ENCODE measurements around the gene GRIPAP1.

The GRIPAP1 gene

DNA sequence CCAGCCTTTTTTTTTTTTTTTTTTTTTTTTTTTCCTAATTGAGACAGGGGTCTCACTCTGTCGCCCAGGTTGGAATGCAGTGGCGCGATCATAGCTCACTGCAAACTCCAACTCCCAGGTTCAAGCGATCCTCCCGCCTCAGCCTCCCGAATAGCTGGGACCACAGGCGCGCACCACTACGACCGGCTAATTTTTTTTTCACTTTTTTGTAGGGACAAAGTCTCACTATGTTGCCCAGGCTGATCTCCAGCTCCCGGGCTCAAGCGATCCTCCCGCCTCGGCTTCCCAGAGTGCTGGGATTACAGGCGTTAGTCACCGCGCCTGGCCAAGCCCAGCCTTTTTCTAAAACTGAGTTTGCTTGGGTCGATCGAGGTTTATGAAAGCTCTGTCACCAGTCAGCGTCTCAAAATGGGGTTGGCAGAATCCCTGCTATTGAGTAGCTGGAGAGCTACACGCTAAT is 43.4 kb downstream of the GRIPAP1 start:
- no peak for DNase-seq

- peak; percentile 90 for DNase-seq
Observed at GRCh38 chrX:48957827-48958634, 44.0 kb downstream of the GRIPAP1 start.

- DNase-seq: peak; percentile 72
Observed at GRCh38 chrX:48957477-48957826, 44.6 kb downstream of the GRIPAP1 start, which contains the start of gene OTUD5. Gene OTUD5 (minus strand): TSS chrX:48957607. CDS start chrX:48957570, 37 bp downstream.

- DNase-seq: no peak
Observed at GRCh38 chrX:48956728-48957414, 45.2 kb downstream of the GRIPAP1 start.

DNA sequence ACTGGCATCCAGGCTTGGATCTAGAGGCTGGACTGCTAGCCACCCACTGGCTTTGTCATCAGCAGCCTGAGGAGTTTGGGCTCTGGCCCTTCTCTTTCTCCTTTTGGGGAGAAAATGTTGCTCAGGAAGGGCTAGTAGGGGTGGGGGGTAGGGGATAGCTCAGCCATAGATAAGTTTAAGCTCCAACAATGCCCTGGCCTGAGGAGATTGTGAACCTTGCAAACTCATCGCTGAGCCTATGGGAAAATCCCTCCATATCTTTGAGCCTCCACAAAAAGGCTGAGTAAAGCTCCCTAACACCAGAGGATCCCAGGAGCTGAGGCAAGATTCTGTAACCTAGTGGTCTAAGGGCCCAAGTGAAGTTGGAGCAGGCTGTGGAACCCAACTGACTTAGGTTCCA is 53.5 kb downstream of the GRIPAP1 start:
- no peak for DNase-seq

GRCh38 chrX:48945517-48946348 is 56.3 kb downstream of the GRIPAP1 start:
- peak; percentile 9 for DNase-seq

DNA sequence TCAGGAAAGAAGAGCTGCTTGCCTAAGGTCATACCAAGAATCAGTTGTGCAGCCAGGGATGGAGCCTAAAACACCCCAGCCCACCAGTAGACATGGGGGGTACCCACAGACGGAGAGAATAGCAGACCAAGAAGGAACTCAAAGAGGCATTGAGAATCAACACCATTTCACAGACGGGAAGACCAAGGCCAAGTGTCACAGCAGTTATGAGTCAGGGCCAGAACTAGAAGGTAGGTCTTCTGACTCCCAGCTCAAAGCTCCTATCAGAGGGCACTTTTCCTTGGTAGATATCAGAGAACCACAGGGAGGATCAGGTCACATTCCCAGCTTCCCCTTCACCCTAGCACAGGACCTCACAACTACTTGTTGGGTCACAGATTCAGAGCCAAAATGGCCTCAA is 59.2 kb downstream of the GRIPAP1 start:
- DNase-seq: no peak

- DNase-seq: no peak
Observed at GRCh38 chrX:48940404-48940955, 61.6 kb downstream of the GRIPAP1 start.

GRCh38 chrX:48939524-48940228 is 62.4 kb downstream of the GRIPAP1 start:
- DNase-seq: no peak

GRCh38 chrX:48938721-48939425 is 63.2 kb downstream of the GRIPAP1 start:
- no peak for DNase-seq

DNA sequence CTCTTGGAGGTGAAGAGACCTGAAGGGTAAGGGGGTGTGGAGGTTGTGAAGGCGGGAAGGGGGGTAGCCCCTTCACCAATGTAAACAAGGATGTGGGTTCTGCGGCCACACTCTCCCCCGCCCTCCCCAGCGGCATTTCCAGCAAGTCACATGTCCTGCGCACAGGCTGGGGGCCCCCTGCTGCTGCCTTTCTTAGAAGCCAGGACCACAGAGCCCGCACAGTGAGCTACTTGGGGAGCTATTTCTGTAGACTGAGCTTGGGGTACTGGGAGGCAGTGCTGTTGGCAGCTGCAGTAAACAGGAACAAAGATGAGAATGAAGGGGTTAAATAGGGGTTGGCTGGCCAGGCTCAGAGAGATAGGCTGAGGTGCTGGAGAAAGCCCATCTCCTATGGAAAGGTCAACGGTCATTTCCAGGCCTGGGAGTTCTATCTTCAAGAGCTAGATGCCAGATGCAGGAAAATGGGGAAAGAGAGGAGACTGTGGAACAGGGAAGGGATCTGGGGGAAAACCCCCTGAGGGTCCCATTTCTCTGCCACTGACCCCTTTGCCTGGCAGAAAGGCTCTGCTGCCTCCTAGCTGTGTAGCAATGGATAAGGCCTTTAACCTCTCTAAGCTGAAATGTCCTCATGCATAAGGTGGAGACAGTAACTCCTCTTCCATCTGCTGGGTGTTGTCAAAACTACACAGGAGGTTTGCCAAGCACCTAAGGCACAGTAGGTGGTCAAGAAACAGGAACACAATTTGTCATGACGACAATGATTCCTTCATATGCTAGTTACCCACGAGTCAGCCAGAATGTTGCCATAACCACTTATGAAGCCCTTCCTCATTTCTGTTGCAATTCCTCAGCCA is 64.8 kb downstream of the GRIPAP1 start:
- no peak for DNase-seq

DNA sequence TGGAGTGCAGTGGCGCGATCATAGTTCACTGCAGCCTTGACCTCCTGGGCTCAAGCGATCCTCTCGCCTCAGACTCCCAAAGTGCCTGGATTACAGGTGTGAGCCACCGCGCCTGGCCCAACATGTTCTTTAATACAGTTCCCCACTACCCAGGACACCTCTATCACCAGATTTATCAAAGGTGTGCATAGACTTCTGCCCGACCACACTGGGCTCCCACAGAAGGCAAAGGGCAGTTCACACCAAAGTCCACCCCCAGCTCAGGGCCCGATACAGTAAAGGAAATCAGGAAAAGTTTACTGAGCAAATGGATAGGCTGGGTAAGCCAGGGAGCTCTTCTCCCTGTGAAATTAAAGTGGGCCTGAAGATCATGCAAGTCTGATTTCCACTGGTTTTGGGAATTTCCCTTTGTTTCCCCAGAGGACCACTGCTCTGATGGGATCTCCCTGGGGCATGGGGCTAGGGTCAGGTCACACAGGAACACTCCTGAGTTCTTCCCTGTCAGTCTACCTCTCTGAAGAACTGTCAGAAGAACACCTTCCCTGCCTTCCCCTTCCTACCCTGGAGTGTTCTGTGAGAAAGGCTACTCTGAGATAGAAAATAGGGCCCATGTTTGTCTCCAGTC is 65.5 kb downstream of the GRIPAP1 start:
- DNase-seq: no peak

DNA sequence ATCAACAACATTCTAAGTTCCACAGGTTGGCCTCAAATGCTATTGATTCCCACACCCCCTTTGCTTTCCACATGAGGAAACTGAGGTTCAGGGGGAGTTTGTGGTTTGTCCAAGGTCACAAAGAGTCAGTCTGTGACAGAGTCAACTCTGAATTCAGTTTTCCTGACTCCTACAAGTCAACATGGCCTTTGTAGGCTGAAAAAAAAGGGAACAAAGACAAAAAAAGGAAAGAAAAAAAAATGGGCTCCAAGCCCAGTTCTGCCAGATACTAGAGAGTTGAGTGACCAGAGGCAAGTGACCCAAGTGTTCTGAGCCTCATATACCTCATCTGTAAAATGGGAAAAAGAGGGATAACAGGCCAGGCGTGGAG is 66.8 kb downstream of the GRIPAP1 start:
- no peak for DNase-seq

DNA sequence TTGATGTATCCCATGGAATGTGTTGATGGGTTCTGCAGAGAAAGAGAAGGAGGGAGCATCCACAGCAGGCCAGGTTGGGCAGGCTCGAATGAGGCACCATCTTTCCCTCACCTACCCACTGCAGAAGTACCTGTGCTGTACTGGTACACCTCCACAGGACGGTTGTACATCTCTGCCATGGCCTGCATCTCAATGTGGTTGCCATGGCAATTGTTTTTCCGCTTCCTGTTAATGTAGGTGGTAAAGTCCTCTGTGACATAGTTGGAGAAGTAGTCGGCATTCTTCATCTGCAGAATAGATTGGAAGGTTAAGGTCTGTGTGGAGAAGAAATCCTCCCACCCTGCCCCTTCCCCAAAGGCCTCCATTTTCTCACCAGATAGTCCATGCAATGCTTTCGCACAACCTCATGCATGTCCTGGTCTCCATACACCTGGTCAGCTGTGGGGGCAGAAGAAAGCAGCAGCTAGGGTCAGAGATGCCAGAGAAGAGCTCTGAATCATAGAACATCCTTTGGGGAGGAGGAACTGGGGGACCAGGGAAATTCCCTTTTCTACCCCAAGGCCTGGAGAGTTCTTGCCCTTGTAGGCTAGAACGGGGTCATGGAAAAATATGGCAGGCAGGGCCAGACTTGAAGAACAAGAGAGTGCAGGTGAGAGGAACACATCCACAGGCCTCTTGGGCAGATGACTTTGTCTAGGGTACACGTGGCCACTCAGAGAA is 67.3 kb downstream of the GRIPAP1 start:
- DNase-seq: no peak

DNA sequence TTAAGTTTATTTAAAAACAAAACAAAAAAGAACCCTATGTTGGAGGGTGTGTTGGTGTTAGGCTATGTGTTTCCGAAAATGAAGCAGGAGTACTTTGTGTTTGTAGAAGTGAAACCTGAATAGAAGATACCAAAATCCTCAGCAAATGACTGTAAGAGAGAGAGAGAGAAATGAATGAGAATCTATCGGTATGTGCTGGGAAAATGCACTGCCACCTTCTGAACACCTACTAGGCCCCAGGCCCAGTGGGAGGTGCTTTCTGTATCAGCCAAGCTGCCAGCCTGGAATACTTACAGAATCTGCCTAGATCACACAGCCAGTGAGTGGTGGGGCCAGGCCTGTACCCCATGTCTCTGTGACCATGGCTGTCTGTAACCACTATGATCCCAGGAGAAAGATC is 68.3 kb downstream of the GRIPAP1 start:
- DNase-seq: no peak

DNA sequence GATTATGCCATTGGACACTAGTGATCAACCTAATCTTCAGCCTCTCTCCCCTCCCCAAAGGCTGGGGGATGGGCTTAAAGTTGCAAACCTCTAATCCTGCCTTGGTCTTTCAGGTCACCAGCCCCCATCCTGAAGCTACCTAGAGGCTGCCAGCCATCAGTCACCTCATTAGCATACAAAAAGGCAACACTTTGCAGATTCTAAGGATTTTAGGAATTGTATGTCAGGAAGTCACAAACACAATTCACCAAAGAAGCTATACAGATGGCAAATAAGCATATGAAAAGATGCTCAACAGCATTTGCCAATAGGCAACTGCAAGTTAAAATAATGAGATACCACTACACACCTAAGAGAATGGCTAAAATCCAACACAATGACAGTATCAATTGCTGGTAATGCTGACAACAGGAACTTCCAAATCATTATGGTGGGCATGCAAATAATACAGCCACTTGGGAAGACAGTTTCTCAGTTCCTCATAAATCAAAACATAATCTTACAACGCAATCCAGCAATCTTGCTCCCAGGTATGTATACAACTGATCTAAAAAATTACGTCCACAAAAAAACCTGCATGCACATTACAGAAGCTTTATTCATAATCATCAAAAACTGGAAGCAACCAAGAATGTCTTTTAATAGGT is 74.2 kb downstream of the GRIPAP1 start:
- DNase-seq: no peak

GRCh38 chrX:48927123-48927522 is 74.9 kb downstream of the GRIPAP1 start:
- no peak for DNase-seq

DNA sequence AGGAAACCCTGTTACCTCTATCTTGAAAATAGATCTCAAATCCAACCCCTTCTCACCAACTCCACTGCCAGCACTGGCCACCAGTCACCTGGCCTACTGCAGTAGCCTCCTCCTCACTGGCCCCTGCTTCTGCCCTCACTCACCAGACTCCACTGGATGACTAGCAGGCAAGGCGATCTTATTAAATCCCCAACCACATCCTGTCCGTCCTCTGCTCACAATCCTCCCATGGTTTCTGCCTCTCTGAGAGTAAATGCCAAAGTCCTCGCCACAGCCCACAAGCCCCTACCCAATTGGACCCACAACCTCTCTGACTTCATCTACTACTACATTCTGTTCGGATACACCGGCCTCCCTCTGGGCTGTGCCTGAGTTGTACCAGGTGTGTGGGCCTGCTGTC is 77.8 kb downstream of the GRIPAP1 start:
- DNase-seq: no peak

DNA sequence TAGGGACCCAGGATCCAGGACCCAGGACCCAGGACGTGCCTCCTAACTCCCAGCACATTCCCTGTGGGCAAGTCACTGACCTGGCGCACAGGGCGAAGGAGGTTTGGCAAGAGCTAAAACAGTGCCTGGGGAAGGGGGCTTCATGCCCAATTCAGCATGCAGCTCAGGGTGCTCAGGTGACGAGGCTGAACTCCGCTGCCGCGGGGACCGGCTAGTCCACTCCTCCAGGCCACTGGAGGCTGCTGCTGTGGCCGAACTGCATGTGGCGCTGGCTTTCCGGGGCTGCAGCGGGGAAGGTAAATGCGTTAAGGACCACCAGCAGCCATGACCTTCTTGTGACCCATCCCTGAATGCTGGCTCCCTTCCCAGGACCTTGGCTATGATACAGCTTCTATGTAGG is 78.3 kb downstream of the GRIPAP1 start:
- DNase-seq: no peak

All from NCI-H2171 (cell line).